Breast epithelium (tissue), 3 donors: Measurements from ENCODE around the gene CDH13.

ENCODE experiments used
- POLR2A ChIP-seq: fragments of 450-650 bp; IDR thresholded peaks from one replicate; pipeline ENCODE4 v1.6.1; 2016; ENCODE audit warnings: antibody characterized with exemption, mild to moderate bottlenecking, moderate library complexity
- TF ChIP-seq, protein P1 (sequence below), 3 donors: fragments of 450-650 bp; IDR thresholded peaks; one replicate each; pipeline ENCODE4 v1.5.1; 2016 to 2017; ENCODE audit warnings: antibody characterized with exemption in 3 of 3, mild to moderate bottlenecking in 3 of 3, moderate library complexity in 3 of 3

DNA sequence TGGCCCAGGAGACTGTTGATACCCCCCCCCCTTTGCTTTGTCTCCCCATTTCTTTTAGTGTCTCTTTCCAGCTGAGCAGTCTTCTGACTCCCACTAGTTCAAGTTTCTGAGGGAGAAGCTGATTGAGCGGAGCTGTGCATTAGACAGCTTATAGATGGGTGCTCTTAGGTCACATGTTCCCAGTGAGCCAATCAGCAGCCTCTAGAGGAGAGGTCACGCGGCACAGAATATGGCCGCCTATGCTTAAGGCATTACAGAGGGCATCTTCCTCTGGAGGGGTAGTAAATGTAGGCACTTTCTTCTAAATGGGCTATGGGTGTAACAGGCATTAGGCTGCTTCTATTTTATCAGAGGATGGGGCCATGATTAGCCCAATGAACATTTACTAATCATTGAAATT lies 131.6 kb downstream of the CDH13 start:
- TF ChIP-seq, protein P1, sequence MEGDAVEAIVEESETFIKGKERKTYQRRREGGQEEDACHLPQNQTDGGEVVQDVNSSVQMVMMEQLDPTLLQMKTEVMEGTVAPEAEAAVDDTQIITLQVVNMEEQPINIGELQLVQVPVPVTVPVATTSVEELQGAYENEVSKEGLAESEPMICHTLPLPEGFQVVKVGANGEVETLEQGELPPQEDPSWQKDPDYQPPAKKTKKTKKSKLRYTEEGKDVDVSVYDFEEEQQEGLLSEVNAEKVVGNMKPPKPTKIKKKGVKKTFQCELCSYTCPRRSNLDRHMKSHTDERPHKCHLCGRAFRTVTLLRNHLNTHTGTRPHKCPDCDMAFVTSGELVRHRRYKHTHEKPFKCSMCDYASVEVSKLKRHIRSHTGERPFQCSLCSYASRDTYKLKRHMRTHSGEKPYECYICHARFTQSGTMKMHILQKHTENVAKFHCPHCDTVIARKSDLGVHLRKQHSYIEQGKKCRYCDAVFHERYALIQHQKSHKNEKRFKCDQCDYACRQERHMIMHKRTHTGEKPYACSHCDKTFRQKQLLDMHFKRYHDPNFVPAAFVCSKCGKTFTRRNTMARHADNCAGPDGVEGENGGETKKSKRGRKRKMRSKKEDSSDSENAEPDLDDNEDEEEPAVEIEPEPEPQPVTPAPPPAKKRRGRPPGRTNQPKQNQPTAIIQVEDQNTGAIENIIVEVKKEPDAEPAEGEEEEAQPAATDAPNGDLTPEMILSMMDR (IDR thresholded peaks at IDR 0.05): no peak
- TF ChIP-seq POLR2A: no peak
